GM19240 (cell line): ENCODE data around the gene ASTN2.
A peak's percentile ranks its signal among the peaks of the same experiment; 100 is the strongest.

Experiments
- DNase-seq: peaks from one replicate; pipeline ENCODE4 v3.0.0; 2011; ENCODE audit warnings: low spot score; ENCODE audit not compliant: insufficient read length

ASTN2 gene

GRCh38 chr9:116641292-116642059 lies 773.4 kb downstream of the ASTN2 start:
- no peak for DNase-seq

GRCh38 chr9:116639251-116639741 lies 775.6 kb downstream of the ASTN2 start:
- DNase-seq, result no peak

GRCh38 chr9:116635908-116636307 lies 778.9 kb downstream of the ASTN2 start:
- DNase-seq, result no peak

GRCh38 chr9:116632990-116633838 lies 781.6 kb downstream of the ASTN2 start:
- DNase-seq, result no peak

GRCh38 chr9:116629634-116630033 lies 785.2 kb downstream of the ASTN2 start:
- no peak for DNase-seq

GRCh38 chr9:116628716-116629115 lies 786.1 kb downstream of the ASTN2 start:
- DNase-seq, result no peak

- DNase-seq, result no peak
These were observed 787.4 kb downstream of the ASTN2 start for GRCh38 chr9:116627433-116627832.

GRCh38 chr9:116626762-116627161 lies 788.1 kb downstream of the ASTN2 start:
- no peak for DNase-seq

- DNase-seq, result no peak
These were observed 791.1 kb downstream of the ASTN2 start for GRCh38 chr9:116623715-116624114.

- DNase-seq, result no peak
These were observed 797.5 kb downstream of the ASTN2 start for GRCh38 chr9:116617389-116617788.

GRCh38 chr9:116616304-116616914 lies 798.4 kb downstream of the ASTN2 start:
- DNase-seq, result no peak

- DNase-seq, result no peak
These were observed 806.8 kb downstream of the ASTN2 start for GRCh38 chr9:116608064-116608463.

GRCh38 chr9:116605904-116606341 lies 808.9 kb downstream of the ASTN2 start:
- no peak for DNase-seq

- DNase-seq, result no peak
These were observed 809.8 kb downstream of the ASTN2 start for GRCh38 chr9:116605060-116605459.

GRCh38 chr9:116604251-116604650 lies 810.6 kb downstream of the ASTN2 start:
- no peak for DNase-seq

GRCh38 chr9:116599342-116599884 lies 815.4 kb downstream of the ASTN2 start:
- DNase-seq, result no peak

- DNase-seq, result no peak
These were observed 818.2 kb downstream of the ASTN2 start for GRCh38 chr9:116596646-116597045.

GRCh38 chr9:116594547-116594946 lies 820.3 kb downstream of the ASTN2 start:
- no peak for DNase-seq

GRCh38 chr9:116592970-116593369 lies 821.9 kb downstream of the ASTN2 start:
- DNase-seq, result no peak

- DNase-seq, result peak; percentile 2
These were observed 825.2 kb downstream of the ASTN2 start for GRCh38 chr9:116589392-116590354.
